Measurements from ENCODE around the gene JDP2. TPM values are rescaled to one million over a fixed set of nuclear protein-coding genes. Genes with fewer than 3 reads are reported as not detected.

The JDP2 gene
- total and polyA plus RNA-seq, 2 donors (not counting 1 experiment from before 2014, with no cell fraction given), result 7.9 to 17.9 TPM

DNA sequence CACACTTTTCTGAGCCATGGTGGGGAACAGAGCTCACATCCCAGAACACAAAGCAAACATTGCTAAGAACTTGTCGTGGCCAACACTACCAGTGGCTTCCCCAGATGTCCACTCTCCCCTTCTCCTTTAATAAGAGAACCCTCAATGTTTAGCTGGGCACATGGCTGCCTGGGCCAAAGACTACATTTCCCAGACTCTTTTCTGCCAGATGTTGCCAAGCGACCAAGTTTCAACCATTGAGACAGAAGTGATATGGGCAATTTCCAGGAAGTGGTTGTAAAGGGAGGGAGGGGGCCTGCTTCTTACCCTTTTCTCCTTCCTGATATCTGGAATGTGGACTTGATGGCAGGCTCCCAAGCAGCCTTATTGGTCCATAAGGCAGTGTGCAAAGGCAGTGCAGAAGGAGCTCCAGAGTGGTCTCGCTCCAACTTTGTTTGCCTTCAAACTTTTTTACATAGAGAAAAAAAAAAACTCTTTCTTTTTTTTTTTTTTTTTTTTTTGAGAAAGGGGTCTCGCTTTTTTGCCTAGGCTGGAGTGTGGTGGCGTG, 24.9 kb upstream of the JDP2 start:
- Histone ChIP-seq H3K27ac (ENCODE audit: low read length in 2 of 2) (no peak overlapping the region), H3K9me3 (ENCODE audit: control extremely low read depth in 1 of 3, control insufficient read depth in 2 of 3, insufficient read depth in 1 of 3, low read length in 2 of 3) (peaks cover 1 to 7% (median 3%) of the 10 kb centered on the region in 3 donors), H2AFZ (ENCODE audit: insufficient read depth, low read depth, low read length, poor library complexity, severe bottlenecking) (no peak overlapping the region), H4K20me1 (ENCODE audit: control insufficient read depth, insufficient read depth, low read length, poor library complexity, severe bottlenecking) (no peaks in the 10 kb centered on the region), H3K27me3 (replicated peaks in 1 of 4; ENCODE audit: control extremely low read depth in 1 of 4, control insufficient read depth in 3 of 4, insufficient read depth in 4 of 4, low read length in 3 of 4) (peaks cover 0 to 5% (median 0%) of the 10 kb centered on the region in 4 experiments), H3K4me2 (replicated peaks; ENCODE audit: low read depth, low read length, poor library complexity, severe bottlenecking) (no peak overlapping the region), H3K9ac (ENCODE audit: low read length) (no peak overlapping the region), H3K4me1 (ENCODE audit: control insufficient read depth in 2 of 2, insufficient read depth in 2 of 2, low read length in 2 of 2) (no peaks in the 10 kb centered on the region), H3K4me3 (ENCODE audit: control extremely low read depth in 1 of 5, extremely low read depth in 1 of 5, insufficient read depth in 1 of 5, low read depth in 2 of 5, low read length in 4 of 5) (no peak overlapping the region), H3K36me3 (replicated peaks in 1 of 2; ENCODE audit: control extremely low read depth in 1 of 2, control insufficient read depth in 1 of 2, extremely low read depth in 1 of 2, insufficient read depth in 2 of 2, low read length in 1 of 2) (no peaks in the 10 kb centered on the region), H3K79me2 (ENCODE audit: control insufficient read depth, insufficient read depth, low read length) (no peaks in the 10 kb centered on the region)
- ChIA-PET CTCF (interaction anchor here (1.4 kb wide), 1 partner anchor 86 kb away, joined by 3 read pairs; no protein-coding TSS in a partner anchor), POLR2A (no interaction called here)
- Mint-ChIP-seq H3K4me3 (no peak overlapping the region), H3K27me3 (no peaks in the 10 kb centered on the region), H3K4me1 (no peaks in the 10 kb centered on the region), H3K9me3 (ENCODE audit: insufficient read depth) (no peaks in the 10 kb centered on the region), H3K27ac (no peak overlapping the region)
- DNase-seq, result no peak
- intact Hi-C loops (cut with micrococcal nuclease), result no loop called here
- TF ChIP-seq, protein P1, sequence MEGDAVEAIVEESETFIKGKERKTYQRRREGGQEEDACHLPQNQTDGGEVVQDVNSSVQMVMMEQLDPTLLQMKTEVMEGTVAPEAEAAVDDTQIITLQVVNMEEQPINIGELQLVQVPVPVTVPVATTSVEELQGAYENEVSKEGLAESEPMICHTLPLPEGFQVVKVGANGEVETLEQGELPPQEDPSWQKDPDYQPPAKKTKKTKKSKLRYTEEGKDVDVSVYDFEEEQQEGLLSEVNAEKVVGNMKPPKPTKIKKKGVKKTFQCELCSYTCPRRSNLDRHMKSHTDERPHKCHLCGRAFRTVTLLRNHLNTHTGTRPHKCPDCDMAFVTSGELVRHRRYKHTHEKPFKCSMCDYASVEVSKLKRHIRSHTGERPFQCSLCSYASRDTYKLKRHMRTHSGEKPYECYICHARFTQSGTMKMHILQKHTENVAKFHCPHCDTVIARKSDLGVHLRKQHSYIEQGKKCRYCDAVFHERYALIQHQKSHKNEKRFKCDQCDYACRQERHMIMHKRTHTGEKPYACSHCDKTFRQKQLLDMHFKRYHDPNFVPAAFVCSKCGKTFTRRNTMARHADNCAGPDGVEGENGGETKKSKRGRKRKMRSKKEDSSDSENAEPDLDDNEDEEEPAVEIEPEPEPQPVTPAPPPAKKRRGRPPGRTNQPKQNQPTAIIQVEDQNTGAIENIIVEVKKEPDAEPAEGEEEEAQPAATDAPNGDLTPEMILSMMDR (IDR thresholded peaks at IDR 0.05), result no peak
- no peak for TF ChIP-seq EZH2 (IDR thresholded peaks at IDR 0.05; ENCODE audit: borderline replicate concordance, insufficient read depth, low read depth, low read length, poor library complexity, severe bottlenecking)
- WGBS (ENCODE audit: insufficient coverage), result 100% methylated on average over 1 of the region's 5 CpGs
- no peak for ATAC-seq (ENCODE audit: low read depth)

DNA sequence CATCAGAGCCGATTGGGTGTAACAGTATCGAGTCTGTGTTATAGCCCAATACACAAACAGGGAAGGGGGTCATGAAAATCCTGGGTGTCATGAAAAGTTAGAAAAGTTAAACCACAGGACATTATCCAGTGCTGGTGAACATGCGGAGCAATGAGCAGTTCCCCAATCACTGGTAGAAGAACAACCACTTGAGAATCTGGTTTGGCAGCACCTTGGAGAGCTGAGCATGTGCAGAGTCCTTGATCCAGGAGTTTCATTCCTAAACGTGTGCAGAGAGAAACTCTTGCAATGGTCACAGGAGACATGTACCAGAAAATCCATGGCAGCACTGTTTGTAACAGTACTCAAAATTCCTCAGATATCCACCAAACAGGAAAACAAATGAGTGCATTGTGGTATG, 23.0 kb upstream of the JDP2 start:
- DNase-seq, result no peak
- H3K4me3 Mint-ChIP-seq, result no peak overlapping the region
- no peak for TF ChIP-seq EZH2 (IDR thresholded peaks at IDR 0.05; ENCODE audit: borderline replicate concordance, insufficient read depth, low read depth, low read length, poor library complexity, severe bottlenecking)
- TF ChIP-seq, protein P1 (IDR thresholded peaks at IDR 0.05), result no peak
- H3K4me1 Mint-ChIP-seq, result no peaks in the 10 kb centered on the region
- intact Hi-C loops (cut with micrococcal nuclease), result no loop called here
- no peak overlapping the region for H3K27ac Mint-ChIP-seq
- no peaks in the 10 kb centered on the region for H3K79me2 ChIP-seq (ENCODE audit: control insufficient read depth, insufficient read depth, low read length)
- no peaks in the 10 kb centered on the region for H3K4me1 ChIP-seq (ENCODE audit: control insufficient read depth in 2 of 2, insufficient read depth in 2 of 2, low read length in 2 of 2)
- WGBS (ENCODE audit: insufficient coverage), result 100% methylated on average over 3 of the region's 4 CpGs
- no peak overlapping the region for H3K9ac ChIP-seq (ENCODE audit: low read length)
- POLR2A ChIA-PET, result no interaction called here
- CTCF ChIA-PET, result no interaction called here
- H3K27me3 Mint-ChIP-seq, result no peaks in the 10 kb centered on the region
- no peak overlapping the region for H3K27ac ChIP-seq (ENCODE audit: low read length in 2 of 2)
- H2AFZ ChIP-seq (ENCODE audit: insufficient read depth, low read depth, low read length, poor library complexity, severe bottlenecking), result no peak overlapping the region
- peaks cover 0 to 5% (median 0%) of the 10 kb centered on the region in 4 experiments for H3K27me3 ChIP-seq (replicated peaks in 1 of 4; ENCODE audit: control extremely low read depth in 1 of 4, control insufficient read depth in 3 of 4, insufficient read depth in 4 of 4, low read length in 3 of 4)
- H3K4me3 ChIP-seq (ENCODE audit: control extremely low read depth in 1 of 5, extremely low read depth in 1 of 5, insufficient read depth in 1 of 5, low read depth in 2 of 5, low read length in 4 of 5), result no peak overlapping the region
- H3K36me3 ChIP-seq (replicated peaks in 1 of 2; ENCODE audit: control extremely low read depth in 1 of 2, control insufficient read depth in 1 of 2, extremely low read depth in 1 of 2, insufficient read depth in 2 of 2, low read length in 1 of 2), result no peaks in the 10 kb centered on the region
- H3K9me3 Mint-ChIP-seq (ENCODE audit: insufficient read depth), result no peaks in the 10 kb centered on the region
- H3K4me2 ChIP-seq (replicated peaks; ENCODE audit: low read depth, low read length, poor library complexity, severe bottlenecking), result no peak overlapping the region
- no peaks in the 10 kb centered on the region for H4K20me1 ChIP-seq (ENCODE audit: control insufficient read depth, insufficient read depth, low read length, poor library complexity, severe bottlenecking)
- no peak for ATAC-seq (ENCODE audit: low read depth)
- H3K9me3 ChIP-seq (ENCODE audit: control extremely low read depth in 1 of 3, control insufficient read depth in 2 of 3, insufficient read depth in 1 of 3, low read length in 2 of 3), result peaks cover 0 to 7% (median 0%) of the 10 kb centered on the region in 3 donors

Measured in B cell (primary cell).